B cell (primary cell): ENCODE measurements around the gene CAMK4. TPM values are rescaled to one million over a fixed set of nuclear protein-coding genes. Genes with fewer than 3 reads are reported as not detected.

Source experiments
- ATAC-seq: fragments of 200-7000 bp; cut with Tn5 transposase; one replicate; pipeline ENCODE4 v1.10.0; 2021; ENCODE audit warnings: low read depth, mild to moderate bottlenecking, moderate number of reproducible peaks, moderate library complexity
- CTCF ChIA-PET: fragments of 350-600 bp; sonication (Branson Sonifier 250); formaldehyde crosslinking; loops from one replicate; lab custom pipeline; 2021; ENCODE audit warnings: antibody characterized with exemption, inconsistent platforms; lab: Charles Lee
- POLR2A ChIA-PET: fragments of 350-600 bp; sonication (Branson Sonifier 250); formaldehyde crosslinking; loops from one replicate; lab custom pipeline; 2021; ENCODE audit warnings: antibody characterized with exemption; lab: Charles Lee
- DNase-seq: peaks from one replicate; pipeline ENCODE4 v3.0.0; 2013
- H2AFZ ChIP-seq: 2 replicates; pipeline ENCODE4 v1.6.1; 2012; ENCODE audit warnings: mild to moderate bottlenecking, low read depth, low read length; ENCODE audit not compliant: insufficient read depth, poor library complexity, severe bottlenecking
- H3K27ac ChIP-seq, 2 donors: 1 replicate in 1 of 2; 2 replicates in 1 of 2; pipeline ENCODE4 v1.5.1; 2012 to 2013; ENCODE audit warnings: low read length in 2 of 2, mild to moderate bottlenecking in 2 of 2, moderate library complexity in 1 of 2
- H3K27me3 ChIP-seq, 4 experiments: fragments of 200-600 bp in 1 of 4; sonication (generic) in 1 of 4; replicated peaks in 1 of 4; 1 replicate in 2 of 4; 2 replicates in 2 of 4; pipeline versions ENCODE4 v1.6.1 to v1.7.0; 2013 to 2016; ENCODE audit warnings: low read length in 3 of 4, mild to moderate bottlenecking in 2 of 4, mixed read lengths in 1 of 4, moderate library complexity in 1 of 4; ENCODE audit not compliant: insufficient read depth in 4 of 4, control insufficient read depth in 3 of 4; ENCODE audit errors: control extremely low read depth in 1 of 4
- H3K36me3 ChIP-seq, 2 experiments: replicated peaks in 1 of 2; 1 replicate in 1 of 2; 2 replicates in 1 of 2; pipeline versions ENCODE4 v1.6.1 to v1.7.1; 2013; ENCODE audit warnings: low read length in 1 of 2; ENCODE audit not compliant: insufficient read depth in 2 of 2, control insufficient read depth in 1 of 2; ENCODE audit errors: control extremely low read depth in 1 of 2, extremely low read depth in 1 of 2
- H3K4me1 ChIP-seq, 2 donors: fragments of 200-600 bp in 1 of 2; sonication (generic) in 1 of 2; 1 replicate in 1 of 2; 2 replicates in 1 of 2; pipeline versions ENCODE4 v1.5.1 to v1.6.1; 2013 to 2017; ENCODE audit warnings: low read length in 2 of 2; ENCODE audit not compliant: control insufficient read depth in 2 of 2, insufficient read depth in 2 of 2
- H3K4me2 ChIP-seq: replicated peaks from 2 replicates; pipeline ENCODE3; 2012; ENCODE audit warnings: mild to moderate bottlenecking, low read depth, low read length; ENCODE audit not compliant: poor library complexity, severe bottlenecking
- H3K4me3 ChIP-seq, 5 experiments: fragments of 200-600 bp in 1 of 5; sonication (generic) in 1 of 5; 1 replicate in 3 of 5; 2 replicates in 2 of 5; pipeline versions ENCODE4 v1.5.1 to v1.7.0; 2011 to 2016; ENCODE audit warnings: low read length in 4 of 5, mild to moderate bottlenecking in 4 of 5, low read depth in 2 of 5, control low read depth in 1 of 5, moderate library complexity in 1 of 5; ENCODE audit not compliant: insufficient read depth in 1 of 5; ENCODE audit errors: control extremely low read depth in 1 of 5, extremely low read depth in 1 of 5
- H3K79me2 ChIP-seq: fragments of 200-600 bp; sonication (generic); one replicate; pipeline ENCODE4 v1.6.0; 2016; ENCODE audit warnings: low read length; ENCODE audit not compliant: control insufficient read depth, insufficient read depth
- H3K9ac ChIP-seq: fragments of 200-600 bp; sonication (generic); 2 replicates; pipeline ENCODE4 v1.6.1; 2017; ENCODE audit warnings: mild to moderate bottlenecking, low read length, moderate library complexity
- H3K9me3 ChIP-seq, 3 donors: one replicate each; pipeline versions ENCODE4 v1.6.1 to v1.7.1; 2013; ENCODE audit warnings: low read length in 2 of 3; ENCODE audit not compliant: control insufficient read depth in 2 of 3, insufficient read depth in 1 of 3; ENCODE audit errors: control extremely low read depth in 1 of 3
- H4K20me1 ChIP-seq: 2 replicates; pipeline ENCODE4 v1.6.0; 2012; ENCODE audit warnings: mild to moderate bottlenecking, low read length; ENCODE audit not compliant: insufficient read depth, control insufficient read depth, poor library complexity, severe bottlenecking
- H3K27ac Mint-ChIP-seq: one replicate; pipeline ENCODE4 v1.8.0; 2021; ENCODE audit warnings: mixed read lengths
- H3K27me3 Mint-ChIP-seq: one replicate; pipeline ENCODE4 v1.8.0; 2021; ENCODE audit warnings: mixed read lengths
- H3K4me1 Mint-ChIP-seq: one replicate; pipeline ENCODE4 v1.8.0; 2021; ENCODE audit warnings: mixed read lengths
- H3K4me3 Mint-ChIP-seq: one replicate; pipeline ENCODE4 v1.8.0; 2021; ENCODE audit warnings: mixed read lengths
- H3K9me3 Mint-ChIP-seq: one replicate; pipeline ENCODE4 v1.8.0; 2022; ENCODE audit warnings: mixed read lengths; ENCODE audit not compliant: insufficient read depth
- EZH2 ChIP-seq: IDR thresholded peaks from 2 replicates; pipeline ENCODE4 v1.6.1; 2012; ENCODE audit warnings: borderline replicate concordance, low read depth, mild to moderate bottlenecking, moderate library complexity, low read length; ENCODE audit not compliant: insufficient read depth, poor library complexity, severe bottlenecking
- WGBS: methylation state at CpG from one replicate; pipeline ENCODE4 v1.1.5; 2013; ENCODE audit warnings: missing lambda C conversion rate; ENCODE audit not compliant: insufficient coverage; 5-methylcytosine and 5-hydroxymethylcytosine counted together
- intact Hi-C: fragments of 100-400 bp; cut with micrococcal nuclease; formaldehyde crosslinking; loops from one replicate; pipeline ENCODE4 v1.10.0; 2022
- polyA plus RNA-seq: library from polyadenylated mRNA; depleted of rRNA; stranded (reverse); fragments of >200 nt; gene quantifications from 2 replicates; pipeline ENCODE4 v1.2.3, GENCODE V29; 2012
- total RNA-seq, 2 donors: library from RNA; stranded (reverse); fragments of 120-200 nt in 1 of 2; gene quantifications; 1 replicate in 1 of 2; 2 replicates in 1 of 2; pipeline versions ENCODE4 v1.2.3 to v1.2.4, GENCODE V29; 2013 to 2022
- TF ChIP-seq, protein P1 (sequence below): fragments of 200-600 bp; IDR thresholded peaks from one replicate; pipeline ENCODE4 v1.8.0; 2022; ENCODE audit warnings: antibody characterized with exemption, mild to moderate bottlenecking

Gene CAMK4
- total and polyA plus RNA-seq, 2 donors (not counting 1 experiment from before 2014, with no cell fraction given) = 0.78 to 4.8 TPM

DNA sequence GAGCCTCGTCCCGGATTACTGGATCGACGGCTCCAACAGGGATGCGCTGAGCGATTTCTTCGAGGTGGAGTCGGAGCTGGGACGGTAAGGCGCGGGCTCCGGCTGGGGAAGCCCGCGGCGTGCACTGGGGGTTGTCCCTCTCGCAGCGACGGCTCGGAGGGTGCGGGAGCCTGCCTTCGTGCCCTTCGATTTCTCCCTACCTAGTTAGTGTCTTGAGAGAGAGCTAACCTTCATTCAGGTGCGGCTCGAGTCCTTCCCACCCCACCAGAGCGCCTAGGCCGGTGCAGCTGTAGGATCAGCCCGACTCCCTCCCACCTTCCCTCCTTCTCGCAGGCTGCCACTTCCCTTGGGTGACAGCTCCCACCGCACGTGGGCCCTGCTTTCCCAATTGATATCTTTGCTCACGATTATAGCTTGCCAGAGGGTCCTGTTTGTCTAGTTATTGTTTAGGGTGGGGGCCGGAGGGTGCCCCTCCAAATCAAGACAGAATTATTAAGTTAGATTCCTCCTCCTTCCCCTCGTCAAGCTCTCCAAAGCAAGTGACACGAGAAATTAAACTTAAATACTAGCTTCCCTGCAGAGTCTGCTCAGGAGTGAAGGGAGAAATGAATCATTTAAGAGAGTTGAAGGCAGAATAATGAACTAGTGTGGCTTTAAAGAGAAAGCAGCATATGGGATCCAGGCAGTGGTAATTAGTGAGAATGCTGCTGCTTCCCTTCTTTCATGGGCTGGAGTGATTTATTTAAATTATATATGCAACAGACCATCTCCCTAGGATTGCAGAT is 569 bp downstream of the CAMK4 start:
- peaks cover 29% of the 10 kb centered on the region for H3K27me3 Mint-ChIP-seq
- H3K9me3 Mint-ChIP-seq = no peaks in the 10 kb centered on the region
- no peaks in the 10 kb centered on the region for H3K9me3 ChIP-seq
- H3K4me1 ChIP-seq = peaks cover 13 to 23% of the 10 kb centered on the region in 2 donors
- H3K27me3 ChIP-seq = peaks cover 0 to 21% (median 7%) of the 10 kb centered on the region in 4 experiments
- no peak overlapping the region for H3K27ac ChIP-seq
- TF ChIP-seq, protein P1, sequence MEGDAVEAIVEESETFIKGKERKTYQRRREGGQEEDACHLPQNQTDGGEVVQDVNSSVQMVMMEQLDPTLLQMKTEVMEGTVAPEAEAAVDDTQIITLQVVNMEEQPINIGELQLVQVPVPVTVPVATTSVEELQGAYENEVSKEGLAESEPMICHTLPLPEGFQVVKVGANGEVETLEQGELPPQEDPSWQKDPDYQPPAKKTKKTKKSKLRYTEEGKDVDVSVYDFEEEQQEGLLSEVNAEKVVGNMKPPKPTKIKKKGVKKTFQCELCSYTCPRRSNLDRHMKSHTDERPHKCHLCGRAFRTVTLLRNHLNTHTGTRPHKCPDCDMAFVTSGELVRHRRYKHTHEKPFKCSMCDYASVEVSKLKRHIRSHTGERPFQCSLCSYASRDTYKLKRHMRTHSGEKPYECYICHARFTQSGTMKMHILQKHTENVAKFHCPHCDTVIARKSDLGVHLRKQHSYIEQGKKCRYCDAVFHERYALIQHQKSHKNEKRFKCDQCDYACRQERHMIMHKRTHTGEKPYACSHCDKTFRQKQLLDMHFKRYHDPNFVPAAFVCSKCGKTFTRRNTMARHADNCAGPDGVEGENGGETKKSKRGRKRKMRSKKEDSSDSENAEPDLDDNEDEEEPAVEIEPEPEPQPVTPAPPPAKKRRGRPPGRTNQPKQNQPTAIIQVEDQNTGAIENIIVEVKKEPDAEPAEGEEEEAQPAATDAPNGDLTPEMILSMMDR = no peak
- no peak for TF ChIP-seq EZH2
- H3K79me2 ChIP-seq = no peaks in the 10 kb centered on the region
- peak overlapping the region; percentile 5 to 64 (median 56) for H3K4me3 ChIP-seq
- under 1% methylated on average over 24 of the region's 34 CpGs for WGBS
- no peaks in the 10 kb centered on the region for H3K36me3 ChIP-seq
- peak overlapping the region; percentile 79 for H2AFZ ChIP-seq
- H3K27ac Mint-ChIP-seq = peak overlapping the region; percentile 37
- H3K9ac ChIP-seq = peak overlapping the region; percentile 65
- ChIA-PET CTCF (no interaction called here), POLR2A (no interaction called here)
- intact Hi-C loops = loop anchor here (10.0 kb wide), 1 partner anchor 1530 kb away; no protein-coding TSS in a partner anchor
- H4K20me1 ChIP-seq = no peaks in the 10 kb centered on the region
- H3K4me3 Mint-ChIP-seq = peak overlapping the region; percentile 86
- peaks cover 25% of the 10 kb centered on the region for H3K4me1 Mint-ChIP-seq
- ATAC-seq (peak; percentile 12), DNase-seq (no peak)
- H3K4me2 ChIP-seq = peak overlapping the region; percentile 86

DNA sequence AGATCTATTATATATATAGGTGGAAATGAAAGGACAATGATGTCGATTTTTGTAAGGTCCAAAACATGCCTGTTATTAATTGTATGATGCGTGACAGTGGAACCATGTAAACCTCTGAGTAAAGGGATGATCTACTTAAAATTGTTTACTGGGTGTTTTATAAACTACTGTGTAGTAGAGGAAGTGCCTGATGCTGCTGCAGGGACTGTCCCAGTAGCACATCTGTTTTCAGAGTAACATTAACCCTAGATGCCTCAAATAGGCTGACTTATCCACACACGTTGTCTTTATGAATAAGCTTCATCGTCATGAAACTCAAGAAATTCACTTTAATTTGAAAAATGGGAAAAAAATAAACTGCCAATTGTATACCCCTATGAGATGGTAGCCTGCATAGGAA is 1.7 kb downstream of the CAMK4 start:
- H3K79me2 ChIP-seq = no peaks in the 10 kb centered on the region
- H3K9ac ChIP-seq = no peak overlapping the region
- H3K36me3 ChIP-seq = no peaks in the 10 kb centered on the region
- peaks cover 33% of the 10 kb centered on the region for H3K4me1 Mint-ChIP-seq
- ChIA-PET CTCF (no interaction called here), POLR2A (no interaction called here)
- no peaks in the 10 kb centered on the region for H3K9me3 ChIP-seq
- 73% methylated on average over 2 of the region's 4 CpGs for WGBS
- H3K4me3 ChIP-seq = no peak overlapping the region
- peaks cover 0 to 21% (median 7%) of the 10 kb centered on the region in 4 experiments for H3K27me3 ChIP-seq
- no peaks in the 10 kb centered on the region for H4K20me1 ChIP-seq
- no peak overlapping the region for H3K27ac Mint-ChIP-seq
- no peak overlapping the region for H2AFZ ChIP-seq
- TF ChIP-seq, protein P1 = no peak
- no peak for TF ChIP-seq EZH2
- ATAC-seq (no peak), DNase-seq (no peak)
- no peak overlapping the region for H3K4me2 ChIP-seq
- H3K27ac ChIP-seq = no peak overlapping the region
- H3K4me3 Mint-ChIP-seq = peak overlapping the region; percentile 86
- no peaks in the 10 kb centered on the region for H3K9me3 Mint-ChIP-seq
- H3K27me3 Mint-ChIP-seq = peaks cover 28% of the 10 kb centered on the region
- intact Hi-C loops = loop anchor here (10.0 kb wide), 1 partner anchor 1531 kb away; no protein-coding TSS in a partner anchor
- peaks cover 19 to 24% of the 10 kb centered on the region in 2 donors for H3K4me1 ChIP-seq
